HepG2 (cell line): Measurements from ENCODE around the gene RXFP1. TPM values are rescaled to one million over a fixed set of nuclear protein-coding genes. Genes with fewer than 3 reads are reported as not detected.

Experiments used
- ATAC-seq: fragments of 200-7000 bp; cut with Tn5 transposase; 3 replicates; pipeline ENCODE4 v1.9.1; 2020; ENCODE audit warnings: mild to moderate bottlenecking, moderate library complexity
- BruUV-seq: library from RNA; stranded (reverse); fragments of 400-500 nt; replicated peaks from 2 replicates; lab custom pipeline; 2021; lab: Mats Ljungman, UMichigan
- CTCF ChIA-PET: fragments of 300-600 bp; formaldehyde crosslinking; extraction: SDS; loops from one replicate; lab custom pipeline; 2021; ENCODE audit warnings: low total read pairs, inconsistent platforms, low intra/inter-chr PET ratio; lab: Yijun Ruan, JAX
- POLR2A ChIA-PET: fragments of 350-600 bp; sonication (Branson Sonifier 250); formaldehyde crosslinking; loops from one replicate; lab custom pipeline; 2020; ENCODE audit warnings: antibody characterized with exemption, inconsistent platforms; lab: Yijun Ruan, JAX
- DNase-seq: peaks from one replicate; pipeline ENCODE4 v3.0.0-alpha.2; 2015; ENCODE audit warnings: low spot score
- FAIRE-seq: peaks from 3 replicates; lab custom pipeline; 2011; peaks lifted over from hg19 to GRCh38; lab: Jason Lieb, UNC
- H2AFZ ChIP-seq: one replicate; pipeline ENCODE4 v1.6.1; 2011; ENCODE audit warnings: low read length, inconsistent platforms
- H3K27ac ChIP-seq: fragments of 300-600 bp; 3 replicates; pipeline ENCODE4 v1.8.0; 2011; ENCODE audit warnings: mixed run types, mild to moderate bottlenecking, mixed read lengths, low read length, inconsistent platforms; ENCODE audit not compliant: insufficient read depth; ENCODE audit errors: extremely low read length
- H3K27me3 ChIP-seq, 2 experiments: fragments of 200-600 bp in 1 of 2; 2 replicates in 1 of 2; 3 replicates in 1 of 2; pipeline versions ENCODE4 v1.6.0 to v1.8.0; 2011; ENCODE audit warnings: low read length in 2 of 2, mild to moderate bottlenecking in 2 of 2, moderate library complexity in 2 of 2, inconsistent platforms in 1 of 2; ENCODE audit not compliant: insufficient read depth in 2 of 2, control insufficient read depth in 1 of 2
- H3K36me3 ChIP-seq, 2 experiments: fragments of 200-600 bp in 1 of 2; replicated peaks in 1 of 2; 2 replicates in 1 of 2; 3 replicates in 1 of 2; pipeline versions ENCODE4 v1.5.1 to v1.8.0; 2011; ENCODE audit warnings: low read length in 2 of 2, inconsistent platforms in 1 of 2; ENCODE audit not compliant: insufficient read depth in 2 of 2, control insufficient read depth in 1 of 2
- H3K4me1 ChIP-seq: 2 replicates; pipeline ENCODE4 v1.5.1; 2012; ENCODE audit warnings: low read length, inconsistent platforms; ENCODE audit not compliant: insufficient read depth
- H3K4me2 ChIP-seq: 2 replicates; pipeline ENCODE4 v1.6.0; 2011; ENCODE audit warnings: low read depth, low read length, inconsistent platforms
- H3K4me3 ChIP-seq, 3 experiments: fragments of 200-600 bp in 1 of 3; sonication (generic), shearing (Covaris generic) in 1 of 3; replicated peaks in 1 of 3; 2 replicates each; pipeline ENCODE4 v1.5.1; 2011 to 2016; ENCODE audit warnings: low read length in 3 of 3, inconsistent platforms in 2 of 3, low read depth in 2 of 3, mild to moderate bottlenecking in 2 of 3, control low read depth in 1 of 3, mixed read lengths in 1 of 3; ENCODE audit not compliant: insufficient read depth in 1 of 3
- H3K79me2 ChIP-seq: one replicate; pipeline ENCODE4 v1.6.1; 2011; ENCODE audit warnings: low read length, inconsistent platforms; ENCODE audit not compliant: insufficient read depth
- H3K9ac ChIP-seq: 2 replicates; pipeline ENCODE4 v1.6.0; 2011; ENCODE audit warnings: mild to moderate bottlenecking, low read depth, low read length, inconsistent platforms; ENCODE audit not compliant: insufficient read depth
- H3K9me3 ChIP-seq: 2 replicates; pipeline ENCODE4 v1.5.1; 2012; ENCODE audit warnings: mild to moderate bottlenecking, low read length
- H4K20me1 ChIP-seq: 2 replicates; pipeline ENCODE4 v1.6.0; 2011; ENCODE audit warnings: inconsistent platforms, mild to moderate bottlenecking, low read length, moderate library complexity; ENCODE audit not compliant: insufficient read depth
- CBX5 ChIP-seq: sonication (generic); formaldehyde crosslinking; IDR thresholded peaks from 2 replicates; pipeline ENCODE4 v1.4.0; 2020; ENCODE audit warnings: missing genetic modification reagents, borderline replicate concordance
- FOXK1 ChIP-seq: sonication (generic); formaldehyde crosslinking; IDR thresholded peaks from 2 replicates; pipeline ENCODE4 v1.4.0; 2020; ENCODE audit warnings: low read depth, missing genetic modification reagents, borderline replicate concordance
- HINFP ChIP-seq: sonication (generic); formaldehyde crosslinking; IDR thresholded peaks from 2 replicates; pipeline ENCODE4 v1.4.0; 2020; ENCODE audit warnings: low read depth, mild to moderate bottlenecking, missing genetic modification reagents
- IRF9 ChIP-seq: sonication (generic); formaldehyde crosslinking; IDR thresholded peaks from 2 replicates; pipeline ENCODE4 v1.8.0; 2022; ENCODE audit warnings: missing genetic modification reagents, mild to moderate bottlenecking, borderline replicate concordance
- MLLT10 ChIP-seq: sonication (generic); formaldehyde crosslinking; IDR thresholded peaks from 2 replicates; pipeline ENCODE4 v1.4.0; 2020; ENCODE audit warnings: missing genetic modification reagents
- MTF2 ChIP-seq: sonication (generic); formaldehyde crosslinking; IDR thresholded peaks from 2 replicates; pipeline ENCODE4 v1.5.0; 2020; ENCODE audit warnings: missing genetic modification reagents, borderline replicate concordance
- NFKBIZ ChIP-seq: IDR thresholded peaks from 2 replicates; pipeline ENCODE4 v1.6.1; 2018; ENCODE audit warnings: missing genetic modification reagents, missing compliant biosample characterization
- NR0B2 ChIP-seq: sonication (generic); formaldehyde crosslinking; IDR thresholded peaks from 2 replicates; pipeline ENCODE4 v1.4.0; 2020; ENCODE audit warnings: mild to moderate bottlenecking, missing genetic modification reagents
- PHF20 ChIP-seq: sonication (generic); formaldehyde crosslinking; IDR thresholded peaks from 2 replicates; pipeline ENCODE4 v1.5.0; 2020; ENCODE audit warnings: mild to moderate bottlenecking, missing genetic modification reagents
- SATB2 ChIP-seq: sonication (generic); formaldehyde crosslinking; IDR thresholded peaks from 2 replicates; pipeline ENCODE4 v1.5.0; 2020; ENCODE audit warnings: missing genetic modification reagents
- SRSF9 ChIP-seq: fragments of 200-400 bp; formaldehyde crosslinking; IDR thresholded peaks from 2 replicates; pipeline ENCODE4 v1.6.1; 2018; ENCODE audit warnings: borderline replicate concordance, mild to moderate bottlenecking, low read depth, low read length; ENCODE audit not compliant: insufficient read depth, poor library complexity, severe bottlenecking
- THRA ChIP-seq: sonication (generic); formaldehyde crosslinking; IDR thresholded peaks from 2 replicates; pipeline ENCODE4 v1.4.0; 2020; ENCODE audit warnings: missing genetic modification reagents, borderline replicate concordance
- ZNF512B ChIP-seq: sonication (generic); formaldehyde crosslinking; IDR thresholded peaks from 2 replicates; pipeline ENCODE4 v1.5.1; 2020; ENCODE audit warnings: missing genetic modification reagents, mild to moderate bottlenecking, borderline replicate concordance
- WGBS: methylation state at CpG from one replicate; pipeline ENCODE4 v1.1.6; 2017; ENCODE audit warnings: low lambda C conversion rate; 5-methylcytosine and 5-hydroxymethylcytosine counted together
- in situ Hi-C: cut with HindIII; loops from 2 replicates; pipeline ENCODE4 v1.10.0; 2017; ENCODE audit warnings: low pct_unique_long_range_greater_than_20kb; ENCODE audit not compliant: extremely low pct_ligation_motif_present
- intact Hi-C: fragments of 100-400 bp; cut with micrococcal nuclease; formaldehyde crosslinking; loops from one replicate; pipeline ENCODE4 v1.10.0; 2022; ENCODE audit not compliant: unreplicated experiment
- polyA plus RNA-seq, 8 experiments: library from polyadenylated mRNA; depleted of rRNA in 3 of 8; stranded (reverse) in 7 of 8; unstranded in 1 of 8; fragments of >200 nt; fragmentation: Illumina TruSeq in 4 of 8; extraction: Trizol in 4 of 8; gene quantifications; 2 replicates each; pipeline versions ENCODE4 v1.2.1 to v1.2.3, GENCODE V29; 2011 to 2016; ENCODE audit warnings: low read depth in 4 of 8, missing spikeins in 1 of 8, mixed read lengths in 1 of 8; ENCODE audit not compliant: insufficient read depth in 1 of 8
- total RNA-seq, 5 experiments: library from RNA; depleted of rRNA; stranded (reverse); fragments of >200 nt; fragmentation: Illumina TruSeq; extraction: Trizol; gene quantifications; 2 replicates each; pipeline ENCODE4 v1.2.3, GENCODE V29; 2016; ENCODE audit warnings: low read depth in 1 of 5

RXFP1 gene
- total and polyA plus RNA-seq, 2 of the 13 experiments (the other 11 are each of a cell fraction or from before 2014, with no cell fraction given) = not detected

- TF ChIP-seq ZNF512B (CRISPR knock-in tag) (no peak), PHF20 (CRISPR knock-in tag) (no peak), NR0B2 (CRISPR knock-in tag) (no peak)
- TF ChIP-seq, all 625 proteins: peak for 0
Measured at GRCh38 chr4:158553364-158553763, 31.7 kb downstream of the RXFP1 start (continued).

GRCh38 chr4:158560284-158560683 is 38.6 kb downstream of the RXFP1 start:
- Histone ChIP-seq H2AFZ (no peak overlapping the region), H3K27me3 (peaks cover 0 to 7% of the 10 kb centered on the region in 2 experiments; a peak in 2 of 5 replicates), H3K36me3 (no peaks in the 10 kb centered on the region), H3K9me3 (no peaks in the 10 kb centered on the region), H3K4me1 (no peaks in the 10 kb centered on the region), H4K20me1 (no peaks in the 10 kb centered on the region), H3K4me2 (no peak overlapping the region), H3K4me3 (no peak overlapping the region), H3K27ac (no peak overlapping the region), H3K9ac (no peak overlapping the region), H3K79me2 (no peaks in the 10 kb centered on the region)
- POLR2A ChIA-PET = no interaction called here
- no peak for FAIRE-seq
- CTCF ChIA-PET = no interaction called here
- no TSS peak for BruUV-seq
- ATAC-seq = no peak
- no peak for DNase-seq
- in situ Hi-C loops (no loop called here), intact Hi-C loops (no loop called here)
- 11% methylated on average over 6 of the region's 6 CpGs for WGBS
- TF ChIP-seq SATB2 = no peak
- no peak for TF ChIP-seq CBX5 (CRISPR knock-in tag)
- no peak for TF ChIP-seq IRF9 (CRISPR knock-in tag)
- TF ChIP-seq FOXK1 = no peak
- no peak for TF ChIP-seq THRA (CRISPR knock-in tag)
- TF ChIP-seq HINFP = no peak
- no peak for TF ChIP-seq NFKBIZ (CRISPR knock-in tag)
- TF ChIP-seq SRSF9 = no peak
- TF ChIP-seq MLLT10 = no peak
- no peak for TF ChIP-seq MTF2
